ENCODE results near the gene ENG.

- TF ChIP-seq POLR2A (IDR thresholded peaks at IDR 0.05) (no peak), CTCF (IDR thresholded peaks at IDR 0.05) (no peak)
Measured at GRCh38 chr9:127773272-127773671, 81.2 kb downstream of the ENG start.

All from lower leg skin (tissue), 3 donors.